HepG2 (cell line): ENCODE data around the gene KMT2A.

Experiments
- ELK4 ChIP-seq: sonication (generic); formaldehyde crosslinking; IDR thresholded peaks from 2 replicates; pipeline ENCODE4 v1.9.0; 2021; ENCODE audit warnings: missing genetic modification reagents, borderline replicate concordance
- FOXK2 ChIP-seq: fragments of 450-650 bp; IDR thresholded peaks from 2 replicates; pipeline ENCODE4 v1.6.1; 2016
- MEF2D ChIP-seq: sonication (generic); formaldehyde crosslinking; IDR thresholded peaks from 2 replicates; pipeline ENCODE4 v1.5.1; 2020; ENCODE audit warnings: mild to moderate bottlenecking, missing genetic modification reagents
- MYC ChIP-seq: sonication (generic); formaldehyde crosslinking; IDR thresholded peaks from 2 replicates; pipeline ENCODE4 v1.9.0; 2021; ENCODE audit warnings: missing genetic modification reagents, borderline replicate concordance
- NFYB ChIP-seq: sonication (generic); formaldehyde crosslinking; IDR thresholded peaks from 2 replicates; pipeline ENCODE4 v1.4.0; 2020; ENCODE audit warnings: missing genetic modification reagents
- SP1 ChIP-seq, 2 experiments: fragments of 450-650 bp in 1 of 2; sonication (generic) in 1 of 2; formaldehyde crosslinking in 1 of 2; IDR thresholded peaks; 2 replicates each; pipeline versions ENCODE4 v1.4.0 to v1.6.1; 2016 to 2020; ENCODE audit warnings: missing genetic modification reagents in 1 of 2
- ZNF572 ChIP-seq: sonication (generic); formaldehyde crosslinking; IDR thresholded peaks from 2 replicates; pipeline ENCODE4 v1.5.1; 2020; ENCODE audit warnings: mild to moderate bottlenecking, missing genetic modification reagents
- ZSCAN30 ChIP-seq: sonication (generic); formaldehyde crosslinking; IDR thresholded peaks from 2 replicates; pipeline ENCODE4 v1.5.0; 2020; ENCODE audit warnings: mild to moderate bottlenecking, missing genetic modification reagents
- TF ChIP-seq, protein P1 (sequence below): sonication (generic); formaldehyde crosslinking; IDR thresholded peaks from 2 replicates; pipeline ENCODE4 v1.5.0; 2020; ENCODE audit warnings: mild to moderate bottlenecking, missing genetic modification reagents, moderate library complexity

- TF ChIP-seq FOXK2 (no peak), MYC (CRISPR knock-in tag) (no peak), ELK4 (CRISPR knock-in tag) (no peak), NFYB (CRISPR knock-in tag) (no peak), ZNF572 (no peak), ZSCAN30 (no peak), MEF2D (CRISPR knock-in tag) (no peak), SP1 (IDR thresholded peaks at IDR 0.05) (no peak), SP1 (CRISPR knock-in tag; IDR thresholded peaks at IDR 0.05) (no peak)
- TF ChIP-seq, protein P1, sequence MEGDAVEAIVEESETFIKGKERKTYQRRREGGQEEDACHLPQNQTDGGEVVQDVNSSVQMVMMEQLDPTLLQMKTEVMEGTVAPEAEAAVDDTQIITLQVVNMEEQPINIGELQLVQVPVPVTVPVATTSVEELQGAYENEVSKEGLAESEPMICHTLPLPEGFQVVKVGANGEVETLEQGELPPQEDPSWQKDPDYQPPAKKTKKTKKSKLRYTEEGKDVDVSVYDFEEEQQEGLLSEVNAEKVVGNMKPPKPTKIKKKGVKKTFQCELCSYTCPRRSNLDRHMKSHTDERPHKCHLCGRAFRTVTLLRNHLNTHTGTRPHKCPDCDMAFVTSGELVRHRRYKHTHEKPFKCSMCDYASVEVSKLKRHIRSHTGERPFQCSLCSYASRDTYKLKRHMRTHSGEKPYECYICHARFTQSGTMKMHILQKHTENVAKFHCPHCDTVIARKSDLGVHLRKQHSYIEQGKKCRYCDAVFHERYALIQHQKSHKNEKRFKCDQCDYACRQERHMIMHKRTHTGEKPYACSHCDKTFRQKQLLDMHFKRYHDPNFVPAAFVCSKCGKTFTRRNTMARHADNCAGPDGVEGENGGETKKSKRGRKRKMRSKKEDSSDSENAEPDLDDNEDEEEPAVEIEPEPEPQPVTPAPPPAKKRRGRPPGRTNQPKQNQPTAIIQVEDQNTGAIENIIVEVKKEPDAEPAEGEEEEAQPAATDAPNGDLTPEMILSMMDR = no peak
Measured at GRCh38 chr11:118524757-118525470, 88.6 kb downstream of the KMT2A start.
